HCT116 (cell line): ENCODE data around the gene IFRD2. TPM values are rescaled to one million over a fixed set of nuclear protein-coding genes. Genes with fewer than 3 reads are reported as not detected.
A peak's percentile ranks its signal among the peaks of the same experiment; 100 is the strongest.

ENCODE experiments used
- ATAC-seq: fragments of 200-7000 bp; cut with Tn5 transposase; 2 replicates; pipeline ENCODE4 v1.9.1; 2020; ENCODE audit warnings: mild to moderate bottlenecking, moderate library complexity
- BruUV-seq: library from RNA; stranded (reverse); fragments of 400-500 nt; replicated peaks from 2 replicates; lab custom pipeline; 2021; lab: Mats Ljungman, UMichigan
- CTCF ChIA-PET: fragments of 300-600 bp; sonication (Branson Sonifier 250); formaldehyde crosslinking; loops from one replicate; lab custom pipeline; 2021; ENCODE audit warnings: antibody characterized with exemption; lab: Charles Lee
- POLR2A ChIA-PET: fragments of 300-600, 350-600 bp; sonication (Branson Sonifier 250); formaldehyde crosslinking; loops from one replicate; lab custom pipeline; 2021; ENCODE audit warnings: antibody characterized with exemption; lab: Charles Lee
- RAD21 ChIA-PET, 2 experiments: fragments of 300-600 bp; sonication (Branson Sonifier 250); formaldehyde crosslinking; loops; one replicate each; lab custom pipeline; 2023; ENCODE audit warnings: low total read pairs in 2 of 2; ENCODE audit not compliant: uncharacterized antibody in 2 of 2, unreplicated experiment in 2 of 2, low non-redundant PET in 1 of 2; lab: Charles Lee
- DNase-seq: peaks from one replicate; pipeline ENCODE4 v3.0.0-alpha.2; 2010; ENCODE audit warnings: low read depth, low spot score
- H2AFZ ChIP-seq: fragments of 200-600 bp; shearing (Covaris generic), sonication (generic); 2 replicates; pipeline ENCODE4 v1.6.1; 2017; ENCODE audit warnings: low read depth, mixed run types, mixed read lengths, antibody characterized with exemption, low read length; ENCODE audit not compliant: poor library complexity, severe bottlenecking
- H3K27ac ChIP-seq: 2 replicates; pipeline ENCODE4 v1.5.1; 2012; ENCODE audit warnings: low read depth, low read length
- H3K27me3 ChIP-seq: fragments of 200-600 bp; sonication (generic); 2 replicates; pipeline ENCODE4 v1.6.1; 2016; ENCODE audit warnings: mixed run types, low read length, mixed read lengths; ENCODE audit not compliant: insufficient read depth
- H3K36me3 ChIP-seq, 2 experiments: fragments of 200-500 bp in 1 of 2; fragments of 200-600 bp in 1 of 2; sonication (Bioruptor generic) in 1 of 2; sonication (generic) in 1 of 2; 2 replicates each; pipeline versions ENCODE4 v1.5.1 to v1.6.1; 2014 to 2016; ENCODE audit warnings: low read length in 2 of 2, inconsistent platforms in 1 of 2, mixed read lengths in 1 of 2, mixed run types in 1 of 2; ENCODE audit not compliant: insufficient read depth in 2 of 2, control insufficient read depth in 1 of 2
- H3K4me1 ChIP-seq, 2 experiments: fragments of 200-600 bp in 1 of 2; sonication (generic) in 1 of 2; 2 replicates each; pipeline versions ENCODE4 v1.5.1 to v1.6.1; 2012 to 2017; ENCODE audit warnings: low read length in 2 of 2, inconsistent platforms in 1 of 2, mild to moderate bottlenecking in 1 of 2, mixed read lengths in 1 of 2, mixed run types in 1 of 2, moderate library complexity in 1 of 2; ENCODE audit not compliant: insufficient read depth in 2 of 2, control insufficient read depth in 1 of 2
- H3K4me2 ChIP-seq: fragments of 200-600 bp; sonication (generic); 2 replicates; pipeline ENCODE4 v1.6.1; 2017; ENCODE audit warnings: mixed run types, low read length, mixed read lengths
- H3K4me3 ChIP-seq, 2 experiments: fragments of 200-600 bp in 1 of 2; sonication (generic) in 1 of 2; replicated peaks in 1 of 2; 2 replicates each; pipeline ENCODE4 v1.5.1; 2011 to 2016; ENCODE audit warnings: low read length in 2 of 2, control low read depth in 1 of 2, low read depth in 1 of 2, mild to moderate bottlenecking in 1 of 2, mixed read lengths in 1 of 2, mixed run types in 1 of 2
- H3K79me2 ChIP-seq: fragments of 200-600 bp; sonication (generic); 2 replicates; pipeline ENCODE4 v1.6.1; 2017; ENCODE audit warnings: mild to moderate bottlenecking, mixed run types, low read length, moderate library complexity, mixed read lengths; ENCODE audit not compliant: insufficient read depth
- H3K9ac ChIP-seq: fragments of 200-600 bp; sonication (generic); 2 replicates; pipeline ENCODE4 v1.6.1; 2016; ENCODE audit warnings: low read length, mixed read lengths
- H3K9me2 ChIP-seq: fragments of 200-600 bp; sonication (generic), shearing (Covaris generic); 2 replicates; pipeline ENCODE4 v1.6.1; 2017; ENCODE audit warnings: mixed run types, mild to moderate bottlenecking, moderate library complexity; ENCODE audit not compliant: insufficient read depth
- H3K9me3 ChIP-seq, 2 experiments: fragments of 200-500 bp in 1 of 2; fragments of 200-600 bp in 1 of 2; sonication (Bioruptor generic) in 1 of 2; sonication (generic) in 1 of 2; 2 replicates each; pipeline ENCODE4 v1.6.1; 2014 to 2017; ENCODE audit warnings: low read length in 2 of 2, mixed read lengths in 2 of 2, inconsistent platforms in 1 of 2, low read depth in 1 of 2, mild to moderate bottlenecking in 1 of 2, mixed run types in 1 of 2, moderate library complexity in 1 of 2; ENCODE audit not compliant: control insufficient read depth in 1 of 2, insufficient read depth in 1 of 2
- H4K20me1 ChIP-seq: fragments of 200-600 bp; sonication (generic), shearing (Covaris generic); 2 replicates; pipeline ENCODE4 v1.6.1; 2017; ENCODE audit warnings: mixed run types, mild to moderate bottlenecking, moderate library complexity; ENCODE audit not compliant: insufficient read depth
- CBX3 ChIP-seq: IDR thresholded peaks from 2 replicates; pipeline ENCODE4 v1.6.1; 2012; ENCODE audit warnings: low read depth
- POLR2AphosphoS5 ChIP-seq: IDR thresholded peaks from 2 replicates; pipeline ENCODE4 v1.6.1; 2011; ENCODE audit warnings: mild to moderate bottlenecking, low read depth, low read length, moderate library complexity
- SRF ChIP-seq: IDR thresholded peaks from 2 replicates; pipeline ENCODE4 v1.6.1; 2012; ENCODE audit warnings: low read depth
- YY1 ChIP-seq: IDR thresholded peaks from 2 replicates; pipeline ENCODE4 v1.6.1; 2011; ENCODE audit warnings: low read length, low read depth, moderate library complexity, mild to moderate bottlenecking; ENCODE audit not compliant: insufficient replicate concordance; ENCODE audit errors: extremely low read depth
- ZFX ChIP-seq: fragments of 450-650 bp; IDR thresholded peaks from 2 replicates; pipeline ENCODE4 v1.6.1; 2017
- intact Hi-C: fragments of 100-400 bp; cut with micrococcal nuclease; formaldehyde crosslinking; loops from 2 replicates; pipeline ENCODE4 v1.10.0; 2022
- total RNA-seq: library from RNA; stranded (reverse); gene quantifications from one replicate; pipeline ENCODE4 v1.2.1, GENCODE V29; 2021; ENCODE audit not compliant: unreplicated experiment
- TF ChIP-seq, protein P1 (sequence below), 3 experiments: fragments of 200-600 bp in 1 of 3; sonication (generic) in 1 of 3; IDR thresholded peaks in 2 of 3; conservative IDR thresholded peaks in 1 of 3; 2 replicates each; pipeline ENCODE4 v1.5.1; 2012 to 2017; ENCODE audit warnings: low read depth in 2 of 3, low read length in 2 of 3, antibody characterized with exemption in 1 of 3, borderline replicate concordance in 1 of 3, control low read depth in 1 of 3, mild to moderate bottlenecking in 1 of 3, mixed read lengths in 1 of 3, mixed run types in 1 of 3, moderate library complexity in 1 of 3; ENCODE audit not compliant: insufficient read depth in 1 of 3
- TF ChIP-seq, protein P2 (sequence below): IDR thresholded peaks from 2 replicates; pipeline ENCODE4 v1.6.1; 2012

The IFRD2 gene
- total RNA-seq, 1 experiment from 2014 or later: 146 TPM

DNA sequence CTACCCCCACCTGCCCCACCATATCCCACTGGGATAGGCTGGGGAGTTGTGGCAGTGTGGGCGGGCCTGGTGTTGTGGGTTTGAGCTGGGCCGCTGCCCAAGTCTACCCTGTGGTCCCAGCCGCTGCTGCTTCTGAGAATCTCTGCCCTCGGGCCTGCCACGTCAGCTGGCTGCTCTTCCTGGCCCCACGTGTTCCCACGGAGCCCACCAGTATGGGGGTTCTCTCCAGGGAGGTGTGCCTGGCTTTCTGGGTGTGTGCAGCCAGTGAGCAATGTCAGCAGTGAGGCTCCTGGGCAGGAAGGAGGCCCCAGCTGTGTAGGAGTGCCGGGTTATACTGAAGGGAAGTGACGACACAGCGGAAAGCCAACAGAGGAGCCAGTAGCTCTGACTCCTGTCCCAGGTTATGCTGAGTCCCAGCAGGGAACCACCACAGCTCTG lies 45.7 kb downstream of the IFRD2 start:
- peak overlapping the region; percentile 86 for H3K27ac ChIP-seq

DNA sequence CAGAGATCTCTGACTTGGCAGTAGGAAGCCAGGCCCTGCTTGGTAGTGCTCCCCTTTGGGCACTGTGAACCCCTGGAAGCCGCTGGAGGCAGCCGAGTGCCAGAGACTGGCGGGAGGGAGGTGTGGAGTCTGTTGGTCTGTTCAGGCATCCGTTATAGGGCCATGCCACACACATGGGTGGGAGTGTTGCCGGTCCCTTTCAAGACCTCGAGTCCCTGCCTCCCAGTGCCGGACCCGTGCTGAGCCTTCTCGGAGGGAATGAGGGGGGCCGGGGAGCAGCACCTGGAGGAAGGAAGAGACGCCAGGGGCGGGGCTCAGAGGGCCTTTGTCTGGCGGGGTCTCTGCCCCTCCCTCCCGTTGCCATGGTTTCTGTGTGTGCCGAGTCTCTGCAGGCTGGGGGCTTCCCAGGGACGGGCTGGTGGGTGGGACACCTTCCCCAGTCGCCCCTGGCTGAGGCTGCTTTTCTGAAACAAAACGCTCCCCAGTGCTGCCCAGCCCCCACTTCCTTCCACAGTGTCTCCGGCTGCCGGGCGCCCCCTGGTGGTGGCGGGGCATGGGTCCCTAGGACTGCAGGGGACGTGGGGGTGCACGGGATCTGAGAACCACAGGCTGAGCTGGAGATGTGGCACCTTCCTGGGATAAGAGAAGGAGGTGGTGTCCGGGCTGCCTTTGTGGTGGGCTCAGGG lies 46.3 kb downstream of the IFRD2 start:
- H3K4me2 ChIP-seq: peak overlapping the region; percentile 93
- no TSS peak for BruUV-seq
- H3K4me3 ChIP-seq: peak overlapping the region; percentile 50 to 59
- H3K27me3 ChIP-seq: no peaks in the 10 kb centered on the region
- peak; percentile 87 for ATAC-seq
- H3K9me3 ChIP-seq: no peaks in the 10 kb centered on the region
- TF ChIP-seq SRF: no peak
- TF ChIP-seq YY1: peak; percentile 45
- TF ChIP-seq, protein P1, sequence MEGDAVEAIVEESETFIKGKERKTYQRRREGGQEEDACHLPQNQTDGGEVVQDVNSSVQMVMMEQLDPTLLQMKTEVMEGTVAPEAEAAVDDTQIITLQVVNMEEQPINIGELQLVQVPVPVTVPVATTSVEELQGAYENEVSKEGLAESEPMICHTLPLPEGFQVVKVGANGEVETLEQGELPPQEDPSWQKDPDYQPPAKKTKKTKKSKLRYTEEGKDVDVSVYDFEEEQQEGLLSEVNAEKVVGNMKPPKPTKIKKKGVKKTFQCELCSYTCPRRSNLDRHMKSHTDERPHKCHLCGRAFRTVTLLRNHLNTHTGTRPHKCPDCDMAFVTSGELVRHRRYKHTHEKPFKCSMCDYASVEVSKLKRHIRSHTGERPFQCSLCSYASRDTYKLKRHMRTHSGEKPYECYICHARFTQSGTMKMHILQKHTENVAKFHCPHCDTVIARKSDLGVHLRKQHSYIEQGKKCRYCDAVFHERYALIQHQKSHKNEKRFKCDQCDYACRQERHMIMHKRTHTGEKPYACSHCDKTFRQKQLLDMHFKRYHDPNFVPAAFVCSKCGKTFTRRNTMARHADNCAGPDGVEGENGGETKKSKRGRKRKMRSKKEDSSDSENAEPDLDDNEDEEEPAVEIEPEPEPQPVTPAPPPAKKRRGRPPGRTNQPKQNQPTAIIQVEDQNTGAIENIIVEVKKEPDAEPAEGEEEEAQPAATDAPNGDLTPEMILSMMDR (IDR thresholded peaks at IDR 0.05 in 2 of 3, conservative IDR thresholded peaks at IDR 0.05 in 1 of 3; ENCODE audit: borderline replicate concordance in 1 of 3, insufficient read depth in 1 of 3, low read depth in 2 of 3, low read length in 2 of 3): peak in 2 of 3 experiments; percentile 99; a peak in 4 of 6 replicates
- TF ChIP-seq, protein P2, sequence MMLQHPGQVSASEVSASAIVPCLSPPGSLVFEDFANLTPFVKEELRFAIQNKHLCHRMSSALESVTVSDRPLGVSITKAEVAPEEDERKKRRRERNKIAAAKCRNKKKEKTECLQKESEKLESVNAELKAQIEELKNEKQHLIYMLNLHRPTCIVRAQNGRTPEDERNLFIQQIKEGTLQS: no peak
- TF ChIP-seq, all 23 proteins: peak for 2
- ChIA-PET CTCF (interaction anchor here (0.7 to 4.7 kb wide), 23 partner anchors 8 to 1811 kb away, joined by 3 to 46 read pairs (median 5); partner anchors contain the start of genes GNAI2, GNAT1, HYAL3 and IFRD2), POLR2A (interaction anchor here (1.0 to 2.7 kb wide), 9 partner anchors 9 to 51 kb away, joined by 3 to 34 read pairs (median 5); partner anchors contain the start of gene GNAI2), RAD21 (interaction anchor here (1.0 to 1.5 kb wide), 6 partner anchors 10 to 51 kb away, joined by 3 to 11 read pairs (median 7); partner anchors contain the start of gene GNAI2 (in 1 of the 2))
- H3K27ac ChIP-seq: peak overlapping the region; percentile 86
- peaks cover 94% of the 10 kb centered on the region for H3K79me2 ChIP-seq
- intact Hi-C loops: loop anchor here (1.0 kb wide), 1 partner anchor 19 kb away; no protein-coding TSS in a partner anchor
- no peaks in the 10 kb centered on the region for H4K20me1 ChIP-seq
- peaks cover 0 to 3% of the 10 kb centered on the region in 2 experiments; a peak in 2 of 4 replicates for H3K36me3 ChIP-seq
- H3K9ac ChIP-seq: peak overlapping the region; percentile 77
- no peak for DNase-seq
- H3K4me1 ChIP-seq: peaks cover 38 to 75% of the 10 kb centered on the region in 2 experiments
- no peaks in the 10 kb centered on the region for H3K9me2 ChIP-seq
- no peak overlapping the region for H2AFZ ChIP-seq

More for the DNA sequence above, 45.7 kb downstream of the IFRD2 start:
- DNase-seq: peak; percentile 81
- ATAC-seq: peak; percentile 80
- no peak overlapping the region for H2AFZ ChIP-seq
- TSS peak; percentile 79 for BruUV-seq
- no peaks in the 10 kb centered on the region for H4K20me1 ChIP-seq
- peak overlapping the region; percentile 77 for H3K9ac ChIP-seq
- peak overlapping the region; percentile 50 to 59 for H3K4me3 ChIP-seq
- peaks cover 94% of the 10 kb centered on the region for H3K79me2 ChIP-seq
- H3K36me3 ChIP-seq: peaks cover 0 to 3% of the 10 kb centered on the region in 2 experiments; a peak in 1 of 4 replicates
- no peaks in the 10 kb centered on the region for H3K27me3 ChIP-seq
- H3K4me2 ChIP-seq: peak overlapping the region; percentile 93
- peak; percentile 75 for TF ChIP-seq POLR2AphosphoS5
- TF ChIP-seq CBX3: no peak
- TF ChIP-seq ZFX: peak; percentile 57; the same call in 1 of the 2 replicates
- TF ChIP-seq, all 23 proteins: peak for 2
- POLR2A ChIA-PET: interaction anchor here (0.5 to 2.7 kb wide), 10 partner anchors 10 to 52 kb away, joined by 3 to 34 read pairs (median 5); partner anchors contain the start of gene GNAI2
- Histone ChIP-seq H3K4me1 (peaks cover 38 to 81% of the 10 kb centered on the region in 2 experiments), H3K9me2 (no peaks in the 10 kb centered on the region), H3K9me3 (no peaks in the 10 kb centered on the region)
- intact Hi-C loops: loop anchor here (1.0 kb wide), 1 partner anchor 19 kb away; no protein-coding TSS in a partner anchor
- CTCF ChIA-PET: interaction anchor here (0.5 to 4.7 kb wide), 26 partner anchors 8 to 1810 kb away, joined by 3 to 46 read pairs (median 5); partner anchors contain the start of genes GNAI2, GNAT1, HYAL3 and IFRD2
- RAD21 ChIA-PET: interaction anchor here (0.7 to 1.5 kb wide), 7 partner anchors 11 to 52 kb away, joined by 3 to 11 read pairs (median 7); partner anchors contain the start of genes GNAI2 (in 1 of the 2) and LSMEM2 (in 1 of the 2)
